CD4-positive, alpha-beta T cell treated with Interferon alpha-2 for 1 hour (primary cell): Measurements from ENCODE around the gene CHST8.

Experiments used
- DNase-seq, 2 donors: peaks; one replicate each; pipeline ENCODE4 v3.0.0-alpha.2; 2020 to 2022

The CHST8 gene

DNA sequence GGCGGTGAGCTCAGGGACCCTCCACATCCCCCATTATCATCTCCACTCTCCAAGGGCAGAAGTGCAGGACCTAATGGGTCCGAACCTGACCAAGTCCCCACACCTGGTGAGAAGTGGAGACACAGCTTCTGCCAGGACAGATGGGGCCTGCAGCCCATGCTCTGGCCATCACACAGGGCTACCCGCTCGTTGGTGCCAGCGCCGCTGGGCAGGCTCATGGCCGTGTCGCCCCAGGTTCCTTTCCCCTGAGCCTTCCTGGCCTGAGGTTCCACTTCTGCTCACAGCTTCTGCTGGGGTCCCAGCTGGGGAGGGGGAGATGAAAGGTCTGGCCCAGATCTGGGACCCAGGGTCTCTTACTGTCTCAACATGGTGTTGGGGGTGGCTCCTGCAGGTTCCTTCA, 126.5 kb downstream of the CHST8 start:
- no peak for DNase-seq

DNA sequence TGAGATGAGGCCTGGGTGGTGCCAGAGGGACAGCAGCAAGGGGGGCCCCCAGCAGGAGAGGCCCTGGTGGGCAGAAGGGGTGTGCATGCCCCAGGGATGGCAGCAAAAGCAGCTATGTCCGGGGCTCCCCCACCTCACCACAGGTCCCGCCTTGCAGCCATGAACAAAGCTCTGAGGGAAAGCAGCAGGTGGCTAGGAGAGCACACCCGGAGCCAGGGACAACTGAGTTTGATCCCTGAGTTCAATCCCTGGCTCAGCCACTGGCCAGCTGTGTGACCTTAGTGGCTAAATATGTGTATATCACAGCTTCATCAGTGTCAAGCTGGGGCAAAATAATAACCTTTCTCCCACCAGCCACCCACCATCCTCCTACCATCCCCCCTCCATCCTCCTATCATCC, 127.3 kb downstream of the CHST8 start:
- DNase-seq: no peak

GRCh38 chr19:33749619-33750175, 127.9 kb downstream of the CHST8 start:
- no peak for DNase-seq

GRCh38 chr19:33750587-33751435, 129.1 kb downstream of the CHST8 start:
- no peak for DNase-seq

- no peak for DNase-seq
These were observed 129.7 kb downstream of the CHST8 start for GRCh38 chr19:33751436-33751770.

DNA sequence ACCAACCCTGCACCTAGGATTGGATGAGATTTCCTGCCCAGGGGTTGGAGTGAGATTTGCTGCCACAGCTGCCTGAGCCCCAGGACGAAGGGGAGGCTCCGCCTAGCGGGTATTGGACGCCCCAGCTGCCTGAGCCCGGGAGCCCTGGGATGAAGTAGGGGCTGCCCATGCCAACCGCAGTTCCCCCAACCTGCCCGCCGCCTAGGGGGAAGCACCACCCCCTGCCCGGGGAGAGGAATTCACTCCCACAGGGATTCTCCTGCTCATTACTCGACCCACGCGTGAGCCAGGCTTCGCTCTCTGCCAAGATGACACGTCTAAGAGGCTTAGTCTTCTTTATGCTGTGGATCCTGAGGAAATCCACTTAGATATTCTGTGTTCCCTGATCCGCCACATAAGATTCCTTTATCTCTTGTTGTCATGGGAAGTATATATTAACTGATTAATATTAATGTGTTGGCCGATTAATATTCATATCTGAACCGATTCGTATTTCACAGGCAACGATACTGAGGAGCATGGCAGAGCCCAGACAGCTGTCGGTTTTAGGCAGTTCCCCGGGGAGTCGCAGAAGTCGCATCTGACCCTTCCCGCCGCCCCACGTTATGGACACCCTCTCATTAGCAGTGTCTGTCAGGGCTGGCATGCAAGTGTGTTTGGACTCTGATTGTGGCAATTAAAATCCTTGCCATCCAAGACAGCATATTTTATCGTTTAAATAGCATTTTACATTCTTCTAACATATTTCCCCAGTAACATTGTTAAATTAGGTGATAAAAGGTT, 130.5 kb downstream of the CHST8 start:
- DNase-seq: no peak

GRCh38 chr19:33752945-33753344, 131.2 kb downstream of the CHST8 start:
- DNase-seq: no peak

DNA sequence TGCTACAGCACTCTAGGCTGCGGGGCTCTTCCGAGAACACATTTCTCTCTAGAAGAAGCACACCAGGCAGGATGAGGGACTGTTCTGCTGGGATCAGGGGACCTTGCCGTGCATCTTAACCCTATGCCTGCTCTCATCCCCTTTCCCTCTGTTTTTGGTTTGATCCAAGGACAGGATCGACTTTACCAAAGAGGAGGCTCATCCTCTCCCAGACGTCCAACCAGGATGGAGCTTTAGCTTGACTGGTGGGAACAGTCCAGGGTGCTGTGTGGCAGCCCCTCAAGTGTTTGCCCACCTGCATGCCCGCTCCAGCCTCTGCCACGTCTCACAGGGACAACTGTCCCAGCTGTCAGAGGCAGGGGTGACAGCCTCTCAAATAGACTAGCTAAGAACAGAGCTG, 132.6 kb downstream of the CHST8 start:
- no peak for DNase-seq

DNA sequence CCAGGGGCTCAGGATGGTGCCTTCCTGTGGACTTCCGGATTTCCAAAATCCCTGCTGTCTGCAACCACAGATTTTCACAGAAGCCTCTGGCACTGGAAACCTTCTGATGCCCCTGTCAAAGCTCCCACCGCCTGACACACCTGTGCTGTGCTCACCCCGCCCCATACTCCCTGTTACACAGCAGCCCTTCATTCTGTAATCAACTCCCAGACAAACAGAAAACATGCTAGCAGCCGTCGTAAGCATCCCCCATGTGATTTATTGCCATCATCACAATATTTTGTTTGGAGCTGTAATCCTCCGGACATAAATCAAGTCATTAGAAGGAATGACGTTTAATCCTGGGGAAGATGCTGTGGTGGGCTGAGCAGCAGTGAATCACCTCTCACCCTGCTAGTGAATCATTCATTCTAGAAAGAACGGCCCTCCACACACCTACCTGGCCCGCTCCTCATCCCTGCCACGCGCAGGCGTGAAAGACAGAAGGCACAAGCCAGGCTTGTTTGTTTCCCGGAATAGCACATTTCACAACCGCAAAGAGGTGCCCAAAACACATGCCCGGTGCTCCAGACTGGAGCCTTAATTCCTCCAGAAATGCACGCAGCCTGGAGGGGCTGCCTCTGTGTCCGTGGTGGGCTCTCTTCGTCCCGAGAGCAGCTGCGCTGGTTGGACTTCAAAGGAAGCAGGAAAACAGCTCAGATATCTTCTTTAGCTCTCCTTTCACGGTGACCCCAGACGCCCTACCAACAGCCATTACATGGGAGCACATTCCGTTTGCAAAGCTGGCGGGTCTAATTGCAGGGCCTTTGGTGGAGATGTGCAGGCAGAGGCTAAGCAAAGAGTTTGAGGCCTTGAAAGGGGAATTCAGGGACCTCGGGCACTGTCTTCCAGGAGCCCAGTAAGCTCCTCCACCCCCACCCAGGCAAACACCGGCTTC, 133.6 kb downstream of the CHST8 start:
- no peak for DNase-seq

DNA sequence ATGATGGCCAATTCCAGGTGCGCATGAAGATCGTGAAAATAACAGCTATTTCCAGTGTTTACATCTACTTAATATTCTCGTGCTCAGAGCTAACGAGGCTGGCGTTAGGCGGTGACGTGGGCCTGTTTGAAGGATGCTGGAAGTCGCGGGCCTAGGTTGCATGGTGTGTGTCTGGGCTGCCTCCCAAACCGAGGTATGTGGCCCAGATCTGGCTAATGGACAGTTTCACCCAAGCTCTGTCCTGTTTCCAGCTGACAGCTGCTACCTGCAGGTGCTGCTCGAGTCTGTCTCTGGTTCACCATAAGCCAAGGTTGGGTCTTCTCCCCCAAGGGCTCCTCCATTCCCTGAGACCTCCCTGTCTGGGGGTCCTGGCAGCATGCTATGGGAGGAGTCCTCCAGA, 134.4 kb downstream of the CHST8 start:
- no peak for DNase-seq

DNA sequence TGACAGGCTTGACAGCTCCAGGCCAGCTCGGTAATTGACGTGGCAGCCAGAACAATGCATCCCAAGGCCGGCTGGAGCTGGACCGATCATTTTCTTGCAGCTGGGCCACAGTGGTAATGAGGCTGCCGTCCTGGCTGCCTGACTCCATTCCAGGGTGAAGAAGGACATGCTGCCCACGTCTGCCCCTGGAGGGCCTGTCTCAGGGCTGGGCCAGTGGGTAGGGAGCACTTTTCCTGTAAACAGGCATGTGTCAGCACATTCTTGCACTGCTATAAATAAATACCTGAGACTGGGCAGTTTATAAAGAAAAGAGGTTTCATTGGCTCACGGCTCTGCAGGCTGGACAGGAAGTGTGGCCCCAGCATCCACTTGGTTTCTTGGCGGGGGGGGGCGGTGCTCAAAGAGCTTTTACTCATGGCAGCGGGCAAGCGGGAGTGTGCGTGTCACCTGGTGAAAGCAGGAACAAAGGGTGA, 136.8 kb downstream of the CHST8 start:
- no peak for DNase-seq

GRCh38 chr19:33759356-33759755, 137.6 kb downstream of the CHST8 start:
- DNase-seq: no peak

DNA sequence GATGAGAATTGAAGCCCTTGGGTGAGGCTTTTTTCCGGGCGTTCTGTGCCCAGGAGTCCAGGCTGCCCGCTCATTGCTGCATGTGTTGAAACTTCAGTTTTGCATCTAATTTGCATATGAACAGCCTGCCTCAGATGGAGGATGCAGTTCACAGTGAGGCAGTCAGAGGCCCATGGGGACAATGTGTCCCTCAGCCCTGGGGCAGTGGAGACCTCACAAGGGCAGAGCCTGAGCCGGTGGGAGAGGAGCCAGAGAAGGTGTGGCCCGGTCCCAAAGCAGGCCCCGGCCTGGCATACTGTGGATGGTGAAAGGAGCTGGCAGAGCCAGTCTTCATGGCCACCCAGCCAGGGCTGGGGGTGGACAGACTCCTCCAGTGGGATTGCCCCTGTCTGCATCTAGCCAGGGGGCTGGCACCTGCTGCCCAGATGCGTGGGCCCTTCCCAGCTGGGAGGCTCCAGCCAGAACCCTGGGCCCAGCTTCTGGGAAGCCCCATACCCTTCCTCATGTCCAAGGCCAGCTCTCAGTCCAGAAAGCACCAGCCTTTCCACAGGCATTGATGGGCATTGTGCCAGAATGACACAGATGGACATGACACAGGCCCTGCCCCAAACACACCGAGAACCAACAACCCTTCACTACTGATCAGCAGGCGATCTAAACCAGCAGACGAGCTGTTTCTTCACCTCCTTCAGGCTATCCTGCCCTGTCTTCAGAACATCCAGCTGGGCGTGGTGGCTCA, 142.0 kb downstream of the CHST8 start:
- DNase-seq: no peak

DNA sequence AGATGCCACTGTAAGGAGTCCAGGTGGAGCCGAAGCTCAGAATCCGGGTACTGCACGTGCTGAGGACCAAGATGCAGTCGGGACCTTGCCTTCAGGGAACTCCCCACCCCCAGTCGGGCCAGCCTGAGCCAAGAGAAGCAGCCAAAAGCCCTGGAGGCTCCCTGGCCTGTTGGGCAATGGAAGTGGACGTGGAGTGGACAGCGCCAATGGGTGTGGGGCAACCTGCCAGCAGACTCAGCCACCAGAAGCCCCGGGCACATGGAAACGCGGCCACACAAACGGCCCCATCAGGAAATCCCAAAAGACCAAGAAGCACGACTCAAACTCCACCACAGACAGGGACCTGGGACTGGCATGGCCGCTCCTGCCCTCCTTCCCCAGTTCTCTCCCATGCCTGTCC, 144.9 kb downstream of the CHST8 start:
- no peak for DNase-seq

DNA sequence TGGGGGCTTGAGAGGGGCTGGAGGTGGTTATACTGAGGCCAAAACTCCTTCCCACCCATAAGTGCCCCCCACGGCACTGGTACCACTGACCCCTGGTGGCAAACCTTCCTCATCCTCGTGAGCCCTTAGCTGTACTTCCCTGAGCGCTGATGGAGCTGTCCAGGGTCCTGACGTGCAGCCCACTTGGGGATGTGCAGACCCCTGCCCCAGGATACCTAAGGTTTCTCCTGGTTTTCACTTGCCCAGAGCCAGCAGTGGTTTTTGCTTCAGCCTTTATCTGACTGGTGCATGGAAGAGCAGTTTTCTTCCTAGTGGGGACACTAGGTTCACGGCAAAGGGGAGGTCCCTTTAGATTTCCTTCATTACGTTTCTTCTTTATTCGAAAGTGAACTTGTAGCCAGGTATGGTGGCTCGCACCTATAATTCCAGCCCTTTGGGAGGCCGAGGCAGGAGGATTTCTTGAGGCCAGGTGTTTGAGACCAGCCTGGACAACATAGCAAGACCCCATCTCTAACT, 146.2 kb downstream of the CHST8 start:
- no peak for DNase-seq

GRCh38 chr19:33769208-33769607, 147.5 kb downstream of the CHST8 start:
- no peak for DNase-seq

GRCh38 chr19:33770107-33770506, 148.4 kb downstream of the CHST8 start:
- no peak for DNase-seq

DNA sequence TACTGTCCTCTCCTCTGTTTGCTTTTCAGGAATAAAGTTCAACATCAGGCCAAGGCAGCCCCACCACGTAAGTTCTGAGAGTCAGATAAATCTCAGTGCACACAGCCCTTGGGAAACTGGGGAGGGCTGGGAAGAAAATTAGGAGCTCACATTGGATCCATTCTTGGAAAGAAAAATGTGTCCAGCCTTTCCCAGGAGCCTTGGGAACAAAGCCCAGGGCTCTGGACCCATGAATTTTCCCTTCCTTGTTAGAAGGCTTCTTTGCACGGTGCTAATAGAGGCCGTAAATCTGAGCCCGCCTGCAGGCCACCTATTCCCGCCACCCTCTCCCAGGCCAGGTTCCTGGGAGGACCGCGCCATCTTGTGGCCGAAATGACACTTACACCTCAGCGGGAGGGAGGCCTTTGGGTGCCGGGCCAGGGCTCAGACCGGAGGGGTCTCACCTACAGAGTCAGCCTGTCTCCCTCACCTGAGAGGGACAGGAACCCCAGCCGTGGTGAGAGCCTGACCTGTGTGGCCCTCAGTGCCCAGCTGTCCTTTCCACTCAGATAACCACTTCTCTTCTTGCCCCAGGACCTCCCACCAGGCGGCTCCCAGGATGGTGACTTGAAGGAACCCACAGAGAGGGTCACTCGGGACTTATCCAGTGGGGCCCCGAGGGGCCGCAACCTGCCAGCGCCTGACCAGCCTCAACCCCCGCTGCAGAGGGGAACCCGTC, 149.8 kb downstream of the CHST8 start:
- DNase-seq: peak; percentile 36 to 70

DNA sequence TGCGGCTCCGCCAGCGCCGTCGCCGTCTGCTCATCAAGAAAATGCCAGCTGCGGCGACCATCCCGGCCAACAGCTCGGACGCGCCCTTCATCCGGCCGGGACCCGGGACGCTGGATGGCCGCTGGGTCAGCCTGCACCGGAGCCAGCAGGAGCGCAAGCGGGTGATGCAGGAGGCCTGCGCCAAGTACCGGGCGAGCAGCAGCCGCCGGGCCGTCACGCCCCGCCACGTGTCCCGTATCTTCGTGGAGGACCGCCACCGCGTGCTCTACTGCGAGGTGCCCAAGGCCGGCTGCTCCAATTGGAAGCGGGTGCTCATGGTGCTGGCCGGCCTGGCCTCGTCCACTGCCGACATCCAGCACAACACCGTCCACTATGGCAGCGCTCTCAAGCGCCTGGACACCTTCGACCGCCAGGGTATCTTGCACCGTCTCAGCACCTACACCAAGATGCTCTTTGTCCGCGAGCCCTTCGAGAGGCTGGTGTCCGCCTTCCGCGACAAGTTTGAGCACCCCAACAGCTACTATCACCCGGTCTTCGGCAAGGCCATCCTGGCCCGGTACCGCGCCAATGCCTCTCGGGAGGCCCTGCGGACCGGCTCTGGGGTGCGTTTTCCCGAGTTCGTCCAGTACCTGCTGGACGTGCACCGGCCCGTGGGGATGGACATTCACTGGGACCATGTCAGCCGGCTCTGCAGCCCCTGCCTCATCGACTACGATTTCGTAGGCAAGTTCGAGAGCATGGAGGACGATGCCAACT, 150.5 kb downstream of the CHST8 start:
- DNase-seq: no peak

GRCh38 chr19:33772858-33773180, 151.1 kb downstream of the CHST8 start:
- DNase-seq: no peak
